Naive thymus-derived CD8-positive, alpha-beta T cell (primary cell): ENCODE results near the gene SYNDIG1. TPM values are rescaled to one million over a fixed set of nuclear protein-coding genes. Genes with fewer than 3 reads are reported as not detected.
A peak's percentile ranks its signal among the peaks of the same experiment; 100 is the strongest.

Experiments
- ATAC-seq, 2 donors: fragments of 150-1000 bp; cut with Tn5 transposase in 1 of 2; sonication (Bioruptor Pico), chemical (Tn5 transposase) in 1 of 2; 1 replicate in 1 of 2; 2 replicates in 1 of 2; pipeline ENCODE4 v1.10.0; 2021; ENCODE audit warnings: mild to moderate bottlenecking in 2 of 2, moderate library complexity in 2 of 2
- POLR2A ChIA-PET: fragments of 350-600 bp; sonication (Branson Sonifier 250); formaldehyde crosslinking; loops from one replicate; lab custom pipeline; 2021; ENCODE audit warnings: antibody characterized with exemption; lab: Charles Lee
- DNase-seq, 10 donors: peaks; one replicate each; pipeline versions ENCODE4 v3.0.0 to v3.0.0-alpha.2; 2020 to 2022
- H3K27ac Mint-ChIP-seq, 10 donors: one replicate each; pipeline ENCODE4 v1.8.0; 2020 to 2022; ENCODE audit warnings: mild to moderate bottlenecking in 10 of 10, mixed read lengths in 10 of 10, moderate library complexity in 4 of 10, inconsistent platforms in 1 of 10
- H3K27me3 Mint-ChIP-seq, 5 donors: one replicate each; pipeline ENCODE4 v1.8.0; 2021 to 2022; ENCODE audit warnings: mixed read lengths in 5 of 5
- H3K36me3 Mint-ChIP-seq, 3 donors: one replicate each; pipeline ENCODE4 v1.8.0; 2020 to 2022; ENCODE audit warnings: mixed read lengths in 3 of 3, mild to moderate bottlenecking in 2 of 3, inconsistent platforms in 1 of 3
- H3K4me1 Mint-ChIP-seq, 4 donors: one replicate each; pipeline ENCODE4 v1.8.0; 2021 to 2022; ENCODE audit warnings: mixed read lengths in 4 of 4
- H3K4me3 Mint-ChIP-seq, 10 donors: one replicate each; pipeline ENCODE4 v1.8.0; 2020 to 2022; ENCODE audit warnings: mild to moderate bottlenecking in 10 of 10, mixed read lengths in 10 of 10, moderate library complexity in 6 of 10, inconsistent platforms in 1 of 10
- H3K9me3 Mint-ChIP-seq, 9 donors: one replicate each; pipeline ENCODE4 v1.8.0; 2020 to 2022; ENCODE audit warnings: mixed read lengths in 9 of 9, mild to moderate bottlenecking in 3 of 9, inconsistent platforms in 1 of 9, moderate library complexity in 1 of 9
- polyA plus RNA-seq, 3 donors: library from polyadenylated mRNA; unstranded; fragments of 300-500 nt; fragmentation: Illumina TruSeq; gene quantifications; one replicate each; pipeline ENCODE4 v1.2.3, GENCODE V29; 2021
- total RNA-seq, 8 experiments: library from RNA in 2 of 8; stranded (reverse) in 2 of 8; gene quantifications; one replicate each; pipeline ENCODE4 v1.2.3 and lab custom pipeline; 2021 to 2026

Gene SYNDIG1
- total and polyA plus RNA-seq, 5 experiments from 2014 or later, result not detected

DNA sequence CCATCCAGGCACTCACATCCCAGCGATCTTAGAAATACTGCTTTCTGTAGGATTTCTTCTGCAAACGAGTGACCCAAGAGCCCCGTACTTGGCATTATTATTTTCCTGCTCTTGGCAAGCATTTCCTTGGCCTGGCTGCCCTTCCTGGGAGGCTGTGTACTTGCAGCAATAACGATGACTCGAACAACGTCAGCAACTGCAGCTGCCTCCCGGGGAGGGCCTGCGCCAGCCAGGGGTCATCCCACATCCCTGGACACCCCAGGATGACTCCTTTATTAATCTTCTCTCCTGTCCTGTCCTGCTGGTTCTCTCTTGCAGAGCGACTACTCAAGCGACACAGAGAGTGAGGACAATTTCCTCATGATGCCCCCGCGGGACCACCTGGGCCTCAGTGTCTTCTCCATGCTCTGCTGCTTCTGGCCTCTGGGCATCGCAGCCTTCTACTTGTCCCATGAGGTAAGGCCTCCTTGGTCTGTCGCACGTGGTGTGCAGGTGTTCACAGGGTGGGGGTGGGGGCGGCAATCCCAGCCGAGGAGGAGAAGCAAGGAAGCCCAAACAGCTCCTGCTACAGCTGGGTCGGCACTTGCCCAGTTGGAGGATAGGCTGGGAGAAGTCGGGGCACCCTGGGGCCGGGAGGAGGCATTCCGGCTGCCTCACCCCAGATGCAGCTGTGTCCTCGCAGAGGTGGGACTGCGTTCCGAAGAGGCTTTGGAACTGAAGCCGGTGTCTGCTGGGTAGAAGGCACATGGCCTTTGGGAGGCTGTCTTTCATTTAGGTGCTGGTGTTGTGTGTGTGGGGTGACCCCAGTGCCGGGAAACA, 115.3 kb downstream of the SYNDIG1 start:
- no peaks in the 10 kb centered on the region for H3K4me1 Mint-ChIP-seq
- DNase-seq (no peak), ATAC-seq (no peak)
- H3K9me3 Mint-ChIP-seq, result no peaks in the 10 kb centered on the region
- no peaks in the 10 kb centered on the region for H3K36me3 Mint-ChIP-seq
- H3K4me3 Mint-ChIP-seq, result no peak overlapping the region
- H3K27me3 Mint-ChIP-seq, result peaks cover 0 to 9% (median 0%) of the 10 kb centered on the region in 5 donors
- H3K27ac Mint-ChIP-seq, result no peak overlapping the region
- POLR2A ChIA-PET, result no interaction called here

DNA sequence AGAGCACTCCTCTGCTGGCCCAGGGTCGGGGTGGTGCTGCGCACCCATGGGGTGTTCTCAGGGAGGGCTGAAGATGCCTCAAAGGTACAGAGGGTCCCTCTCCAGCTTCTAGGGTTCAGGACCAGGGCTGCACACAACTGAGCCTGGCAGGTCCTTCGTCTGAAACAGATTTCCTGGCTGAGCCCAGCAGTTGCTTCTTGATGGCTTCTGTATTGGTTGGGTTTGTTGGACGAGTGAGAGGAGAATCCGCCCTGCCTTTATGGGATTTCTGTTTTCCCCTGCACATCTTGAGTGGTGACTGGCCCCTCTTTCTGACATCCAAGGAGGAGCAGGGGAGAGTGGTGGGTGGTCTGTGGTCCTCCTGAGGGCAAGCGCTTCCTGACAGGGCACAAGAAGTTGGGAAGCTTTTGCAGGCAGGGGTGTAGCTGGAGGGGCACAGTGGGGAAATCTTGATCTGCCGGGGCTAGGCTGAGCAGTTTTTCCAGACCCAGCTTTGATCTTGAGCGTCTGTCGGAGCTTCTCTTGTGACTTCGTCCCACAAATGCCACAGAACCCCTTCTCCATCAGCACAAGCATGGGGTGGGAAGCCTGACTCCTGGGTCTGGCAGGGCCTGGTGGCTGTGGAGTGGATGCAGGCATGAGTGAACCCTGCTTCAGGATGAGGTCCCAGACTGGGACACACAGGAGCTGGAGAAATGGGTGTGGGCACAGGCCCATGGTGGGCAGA, 116.5 kb downstream of the SYNDIG1 start:
- H3K27ac Mint-ChIP-seq, result no peak overlapping the region
- ATAC-seq (no peak), DNase-seq (no peak)
- no peaks in the 10 kb centered on the region for H3K9me3 Mint-ChIP-seq
- POLR2A ChIA-PET, result no interaction called here
- H3K27me3 Mint-ChIP-seq, result peaks cover 0 to 9% (median 0%) of the 10 kb centered on the region in 5 donors
- no peaks in the 10 kb centered on the region for H3K4me1 Mint-ChIP-seq
- H3K36me3 Mint-ChIP-seq, result no peaks in the 10 kb centered on the region
- H3K4me3 Mint-ChIP-seq, result no peak overlapping the region

DNA sequence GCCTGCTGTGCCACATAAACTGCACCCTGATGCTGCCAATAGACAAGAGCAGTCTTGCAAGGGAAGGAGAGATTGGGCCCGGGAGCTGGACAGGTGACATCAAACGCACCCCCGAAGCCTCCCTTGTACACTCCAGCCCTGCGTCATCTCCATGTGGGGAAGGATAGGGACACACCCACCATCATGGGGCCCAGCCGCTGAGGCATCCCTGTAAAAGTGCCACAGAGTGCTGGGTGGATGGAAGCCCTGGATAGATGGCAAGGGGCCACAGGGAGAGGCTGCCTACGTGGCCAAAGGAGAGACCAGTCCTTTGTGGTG, 117.1 kb downstream of the SYNDIG1 start:
- no peak for DNase-seq
- no peak overlapping the region for H3K4me3 Mint-ChIP-seq
- H3K4me1 Mint-ChIP-seq, result no peaks in the 10 kb centered on the region
- no peak overlapping the region for H3K27ac Mint-ChIP-seq
- H3K9me3 Mint-ChIP-seq, result no peaks in the 10 kb centered on the region
- no peak for ATAC-seq
- peaks cover 0 to 9% (median 0%) of the 10 kb centered on the region in 5 donors for H3K27me3 Mint-ChIP-seq
- no peaks in the 10 kb centered on the region for H3K36me3 Mint-ChIP-seq
- POLR2A ChIA-PET, result no interaction called here

DNA sequence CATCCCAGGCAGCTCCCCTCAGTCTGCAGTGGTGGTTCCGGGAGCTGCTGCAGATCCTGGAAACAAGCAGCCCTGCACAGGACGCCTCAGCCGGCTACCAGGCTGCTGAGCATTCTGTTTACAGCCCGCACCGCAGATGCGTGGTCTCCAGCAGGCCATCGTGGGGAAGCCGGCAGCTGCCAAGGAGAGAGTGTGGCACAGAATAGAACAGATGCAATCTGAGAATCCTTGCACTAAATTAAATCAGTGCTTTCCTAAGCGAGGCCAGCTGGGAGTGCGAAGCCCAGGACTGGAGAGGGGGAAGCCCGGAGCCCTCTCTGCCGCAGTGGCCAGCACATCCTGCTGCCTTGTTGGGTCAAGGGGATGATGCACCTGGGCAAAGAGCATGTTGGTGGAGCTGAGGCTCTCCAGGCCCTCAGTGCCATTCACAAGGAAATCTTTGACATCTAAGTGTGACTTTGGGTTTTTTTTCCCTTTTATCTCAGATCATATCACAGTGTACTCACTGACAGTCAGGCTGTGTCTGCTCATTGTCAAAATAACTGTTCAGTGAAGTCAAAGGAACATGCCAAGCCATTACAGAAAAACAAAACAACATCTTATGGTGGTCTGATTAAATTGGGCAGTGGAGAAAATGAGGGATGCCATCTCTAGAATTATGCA, 118.1 kb downstream of the SYNDIG1 start:
- H3K27ac Mint-ChIP-seq, result no peak overlapping the region
- H3K9me3 Mint-ChIP-seq, result no peaks in the 10 kb centered on the region
- H3K27me3 Mint-ChIP-seq, result peaks cover 0 to 7% (median 0%) of the 10 kb centered on the region in 5 donors
- no peaks in the 10 kb centered on the region for H3K36me3 Mint-ChIP-seq
- ATAC-seq (no peak), DNase-seq (no peak)
- H3K4me1 Mint-ChIP-seq, result no peaks in the 10 kb centered on the region
- POLR2A ChIA-PET, result no interaction called here
- H3K4me3 Mint-ChIP-seq, result no peak overlapping the region

DNA sequence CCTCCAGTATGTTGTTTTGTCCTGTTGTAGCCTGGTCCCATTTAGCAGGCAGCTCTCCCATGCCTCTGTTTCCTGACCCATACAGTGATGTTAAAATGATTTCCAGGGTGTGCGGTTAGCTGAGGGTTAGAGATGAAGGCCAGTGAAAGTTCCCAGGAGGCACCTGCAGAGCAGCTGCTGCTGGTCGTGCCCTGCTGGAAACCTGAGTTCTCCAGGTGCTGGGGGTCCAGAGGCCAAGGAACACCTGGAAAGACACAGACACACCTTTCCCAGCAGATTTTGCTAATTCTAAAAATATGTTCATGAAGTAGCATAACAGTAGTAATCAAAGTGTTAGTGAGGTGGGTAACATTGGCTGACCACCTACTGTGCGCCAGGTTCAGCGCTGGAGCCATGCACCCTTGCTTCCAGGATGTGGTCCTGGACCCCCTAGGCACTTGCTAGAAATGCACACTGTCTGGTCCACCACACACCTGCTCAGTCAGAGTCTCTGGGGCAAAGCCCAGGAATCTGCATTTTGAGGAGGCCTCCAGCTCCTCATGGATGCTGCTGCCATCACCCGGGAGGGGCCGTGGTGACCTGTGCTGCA, 118.7 kb downstream of the SYNDIG1 start:
- Mint-ChIP-seq H3K27ac (no peak overlapping the region), H3K27me3 (peaks cover 0 to 11% (median 0%) of the 10 kb centered on the region in 5 donors), H3K9me3 (no peaks in the 10 kb centered on the region), H3K4me3 (no peak overlapping the region), H3K36me3 (no peaks in the 10 kb centered on the region), H3K4me1 (no peaks in the 10 kb centered on the region)
- no peak for DNase-seq
- no peak for ATAC-seq
- POLR2A ChIA-PET, result no interaction called here

DNA sequence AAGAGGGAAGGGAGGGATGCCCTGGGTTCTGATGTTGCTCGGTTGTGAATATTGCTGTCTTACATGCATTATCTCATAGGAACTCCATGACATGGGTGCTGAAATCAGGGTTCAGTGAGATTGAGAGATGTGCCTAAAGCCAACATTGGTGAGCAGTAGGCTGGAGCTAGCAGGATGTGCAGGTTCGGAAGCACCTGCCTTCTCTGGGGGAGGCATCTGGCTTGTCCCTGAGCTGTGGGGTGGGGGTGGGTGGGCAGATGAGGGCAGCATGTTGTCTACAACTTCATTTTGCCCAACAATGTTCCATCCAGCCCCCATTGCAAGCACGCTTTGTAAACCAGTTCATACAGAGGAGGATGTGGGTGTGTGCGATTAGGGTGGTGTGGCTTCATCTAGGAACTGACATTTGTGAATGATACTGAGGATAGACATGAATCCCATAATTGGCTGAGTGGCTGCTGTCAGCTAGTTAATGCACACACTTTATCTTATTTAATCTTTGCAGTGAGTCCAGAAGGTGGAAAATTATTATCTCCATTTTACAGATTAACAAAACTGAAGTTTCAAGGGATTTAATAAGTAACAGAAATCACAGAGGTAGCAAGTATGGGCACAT, 119.4 kb downstream of the SYNDIG1 start:
- DNase-seq (no peak), ATAC-seq (no peak)
- Mint-ChIP-seq H3K36me3 (no peaks in the 10 kb centered on the region), H3K4me1 (no peaks in the 10 kb centered on the region), H3K4me3 (no peak overlapping the region), H3K27me3 (peaks cover 0 to 12% (median 0%) of the 10 kb centered on the region in 5 donors), H3K9me3 (no peaks in the 10 kb centered on the region), H3K27ac (peak overlapping the region in 2 of 10 donors; percentile 63 to 67)
- POLR2A ChIA-PET, result no interaction called here

DNA sequence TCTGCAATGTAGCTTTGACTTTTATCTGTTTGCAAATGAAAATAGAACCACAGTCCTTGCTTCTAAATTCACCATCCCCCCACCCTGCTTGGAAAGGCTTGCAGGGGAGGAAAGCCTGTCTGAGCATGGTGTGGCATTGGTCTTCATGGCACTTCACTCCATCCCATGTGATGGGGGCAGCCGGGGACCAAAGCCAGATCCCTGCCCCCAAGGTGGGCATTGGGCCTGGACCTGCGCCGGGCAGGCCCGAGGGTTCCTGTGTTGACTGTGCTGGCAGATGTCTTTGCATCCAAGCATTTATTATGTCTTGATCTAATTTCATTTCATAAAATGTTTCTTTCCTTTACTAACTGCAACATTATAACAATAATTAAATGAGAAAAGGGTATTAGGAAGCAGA, 120.0 kb downstream of the SYNDIG1 start:
- Mint-ChIP-seq H3K4me3 (no peak overlapping the region), H3K27me3 (peaks cover 0 to 8% (median 0%) of the 10 kb centered on the region in 5 donors), H3K36me3 (no peaks in the 10 kb centered on the region), H3K27ac (no peak overlapping the region), H3K9me3 (no peaks in the 10 kb centered on the region), H3K4me1 (no peaks in the 10 kb centered on the region)
- POLR2A ChIA-PET, result no interaction called here
- no peak for DNase-seq
- ATAC-seq, result no peak

DNA sequence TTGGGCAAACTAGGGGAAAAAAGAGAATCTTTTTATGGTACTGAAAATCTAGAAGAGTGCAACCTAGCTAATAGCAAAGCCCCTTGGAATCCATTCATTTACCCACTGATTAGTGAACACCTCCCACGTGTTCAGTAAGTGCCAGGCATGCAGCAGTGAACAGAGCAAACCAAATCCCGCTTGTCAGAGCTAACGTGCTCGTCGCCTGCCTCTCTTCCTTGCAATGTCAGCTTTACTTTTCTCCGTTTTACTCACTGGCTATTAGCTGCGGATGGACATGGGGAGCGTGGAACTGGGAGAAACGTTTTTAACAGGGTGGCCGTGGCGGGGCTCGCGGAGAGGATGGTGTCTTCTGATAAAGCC, 120.4 kb downstream of the SYNDIG1 start:
- Mint-ChIP-seq H3K9me3 (no peaks in the 10 kb centered on the region), H3K4me3 (no peak overlapping the region), H3K27ac (no peak overlapping the region), H3K36me3 (no peaks in the 10 kb centered on the region), H3K27me3 (peaks cover 0 to 8% (median 0%) of the 10 kb centered on the region in 5 donors), H3K4me1 (no peaks in the 10 kb centered on the region)
- DNase-seq (no peak), ATAC-seq (no peak)
- POLR2A ChIA-PET, result no interaction called here

DNA sequence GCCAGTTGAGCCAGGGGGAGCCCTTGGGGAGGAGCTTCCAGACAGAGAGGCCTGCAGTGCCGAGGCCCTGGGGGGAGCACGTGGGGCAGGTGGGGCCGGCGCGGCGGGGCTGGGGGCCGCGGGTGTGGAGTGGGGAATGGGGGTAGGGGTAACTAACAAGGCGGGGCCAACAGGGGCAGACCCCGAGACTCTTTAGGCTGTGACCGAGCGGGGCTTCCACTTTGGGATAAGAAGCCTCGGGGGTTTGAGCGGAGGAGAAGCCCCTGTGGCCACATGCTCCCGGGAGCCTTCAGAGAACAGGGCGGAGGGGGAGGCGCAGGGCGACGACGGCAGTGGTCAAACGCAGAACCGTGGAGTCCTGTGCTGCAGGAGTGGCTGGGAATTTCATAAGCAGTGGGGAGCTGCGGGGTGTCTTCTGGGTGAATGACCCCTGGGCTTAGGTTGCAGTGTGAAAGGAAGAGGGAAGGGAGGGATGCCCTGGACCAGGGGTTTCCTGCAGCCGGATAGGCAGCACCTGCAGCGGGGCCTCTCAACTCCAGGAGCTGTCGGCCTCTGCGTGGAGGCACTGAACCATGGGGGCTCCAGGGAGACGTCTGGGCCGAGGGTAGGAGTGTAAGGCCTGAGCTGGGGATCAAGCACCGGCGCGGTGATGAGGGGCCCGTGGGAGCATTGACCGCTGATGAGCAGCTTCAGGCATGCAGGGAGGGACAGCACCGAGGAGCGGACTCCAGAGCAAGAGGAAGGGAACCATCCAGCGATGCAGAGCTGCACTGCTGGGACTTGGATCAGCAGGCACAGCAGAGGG, 121.0 kb downstream of the SYNDIG1 start:
- no peak overlapping the region for H3K27ac Mint-ChIP-seq
- H3K4me1 Mint-ChIP-seq, result no peaks in the 10 kb centered on the region
- H3K9me3 Mint-ChIP-seq, result no peaks in the 10 kb centered on the region
- ATAC-seq (no peak), DNase-seq (no peak)
- POLR2A ChIA-PET, result no interaction called here
- no peak overlapping the region for H3K4me3 Mint-ChIP-seq
- H3K36me3 Mint-ChIP-seq, result no peaks in the 10 kb centered on the region
- H3K27me3 Mint-ChIP-seq, result peaks cover 0 to 8% (median 0%) of the 10 kb centered on the region in 5 donors

DNA sequence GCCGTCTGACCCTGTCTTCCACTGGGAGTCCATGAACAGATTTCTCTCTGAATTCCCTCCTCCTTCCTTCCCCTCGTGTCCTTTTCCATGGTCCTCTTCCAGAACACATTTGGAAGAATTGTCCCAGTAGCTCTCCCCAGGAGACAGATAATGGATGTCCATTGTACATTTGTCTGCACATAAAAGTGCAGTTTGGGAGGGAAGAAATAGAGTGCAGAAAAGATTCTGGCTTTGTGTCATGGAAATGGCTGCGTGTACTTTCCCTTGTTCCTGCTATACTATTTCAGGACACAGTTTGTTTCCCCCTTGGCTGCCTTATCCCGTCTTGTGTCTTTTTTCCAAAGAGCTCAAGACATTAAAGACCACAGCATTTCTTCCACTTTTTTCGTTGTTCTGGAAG, 127.6 kb downstream of the SYNDIG1 start:
- DNase-seq, result no peak
- no peak for ATAC-seq
- H3K4me1 Mint-ChIP-seq, result no peaks in the 10 kb centered on the region
- peaks cover 0 to 14% (median 0%) of the 10 kb centered on the region in 3 donors for H3K36me3 Mint-ChIP-seq
- H3K27ac Mint-ChIP-seq, result no peak overlapping the region
- H3K27me3 Mint-ChIP-seq, result peaks cover 1 to 16% (median 7%) of the 10 kb centered on the region in 5 donors
- POLR2A ChIA-PET, result no interaction called here
- H3K9me3 Mint-ChIP-seq, result peaks cover 0 to 32% (median 15%) of the 10 kb centered on the region in 9 donors
- no peak overlapping the region for H3K4me3 Mint-ChIP-seq

DNA sequence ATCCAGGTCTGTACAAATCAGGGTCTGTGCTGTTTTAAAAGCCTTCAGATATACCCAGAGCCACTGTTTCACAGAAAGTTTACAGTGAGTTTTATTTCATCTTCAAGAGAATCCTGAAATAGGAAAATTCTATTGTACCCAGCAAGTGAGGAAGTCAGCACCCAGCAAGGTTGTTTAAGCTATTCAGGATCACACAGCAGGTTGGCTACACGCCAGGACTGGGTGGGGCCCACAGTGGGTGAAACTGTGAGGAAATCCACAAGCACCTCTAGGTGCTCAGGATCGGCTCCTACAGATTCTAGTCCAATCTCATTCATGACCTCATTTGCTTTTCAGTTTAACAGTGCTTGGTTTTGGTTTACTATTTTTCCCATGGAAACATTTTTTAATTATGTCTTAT, 128.9 kb downstream of the SYNDIG1 start:
- Mint-ChIP-seq H3K4me3 (no peak overlapping the region), H3K9me3 (peaks cover 0 to 45% (median 26%) of the 10 kb centered on the region in 9 donors), H3K27ac (no peak overlapping the region), H3K4me1 (no peaks in the 10 kb centered on the region), H3K27me3 (peaks cover 2 to 20% (median 6%) of the 10 kb centered on the region in 5 donors), H3K36me3 (peaks cover 0 to 14% (median 2%) of the 10 kb centered on the region in 3 donors)
- POLR2A ChIA-PET, result no interaction called here
- no peak for ATAC-seq
- no peak for DNase-seq

DNA sequence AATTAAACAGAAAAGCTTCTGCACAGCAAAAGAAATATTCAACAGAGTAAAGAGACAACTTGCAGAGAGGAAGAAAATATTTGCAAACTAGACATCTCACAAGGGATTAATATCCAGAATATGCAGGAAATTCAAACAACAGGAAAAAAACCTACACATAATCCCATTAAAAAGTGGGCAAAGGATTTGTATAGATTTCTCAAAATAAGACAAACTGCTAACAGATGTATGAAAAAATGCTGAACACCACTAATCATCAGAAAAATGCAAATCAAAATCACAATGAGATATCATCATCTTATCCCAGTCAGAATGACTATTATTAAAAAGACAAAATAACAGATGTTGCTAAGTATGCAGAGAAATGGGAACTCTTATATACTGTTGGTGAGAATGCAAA, 129.6 kb downstream of the SYNDIG1 start:
- Mint-ChIP-seq H3K27ac (no peak overlapping the region), H3K27me3 (peaks cover 2 to 22% (median 8%) of the 10 kb centered on the region in 5 donors), H3K9me3 (peaks cover 0 to 47% (median 26%) of the 10 kb centered on the region in 9 donors), H3K36me3 (peaks cover 0 to 14% (median 2%) of the 10 kb centered on the region in 3 donors), H3K4me1 (no peaks in the 10 kb centered on the region), H3K4me3 (no peak overlapping the region)
- no peak for DNase-seq
- POLR2A ChIA-PET, result no interaction called here
- no peak for ATAC-seq
